Bronchial epithelial cell (primary cell): ENCODE data around the gene MDM4. TPM values are rescaled to one million over a fixed set of nuclear protein-coding genes. Genes with fewer than 3 reads are reported as not detected.
A peak's percentile ranks its signal among the peaks of the same experiment; 100 is the strongest.

Experiments
- DNase-seq: peaks from one replicate; pipeline ENCODE4 v3.0.0-alpha.2; 2010; ENCODE audit warnings: low read depth
- FAIRE-seq: peaks from 2 replicates; lab custom pipeline; 2011; peaks lifted over from hg19 to GRCh38; lab: Jason Lieb, UNC
- H3K27me3 ChIP-seq: 2 replicates; pipeline ENCODE4 v1.5.1; 2011; ENCODE audit warnings: low read length; ENCODE audit not compliant: control insufficient read depth, insufficient read depth
- H3K36me3 ChIP-seq: 2 replicates; pipeline ENCODE4 v1.5.1; 2011; ENCODE audit warnings: low read length; ENCODE audit not compliant: control insufficient read depth, insufficient read depth
- H3K4me3 ChIP-seq: 2 replicates; pipeline ENCODE4 v1.5.1; 2011; ENCODE audit warnings: mild to moderate bottlenecking, low read depth, low read length, control low read depth
- CTCF ChIP-seq: IDR thresholded peaks from 2 replicates; pipeline ENCODE4 v1.5.1; 2011; ENCODE audit warnings: mild to moderate bottlenecking, moderate library complexity, low read length, control low read depth, inconsistent platforms; ENCODE audit not compliant: insufficient read depth, severe bottlenecking
- total RNA-seq: library from RNA; depleted of rRNA; stranded (reverse); fragments of >200 nt; gene quantifications from 2 replicates; pipeline ENCODE4 v1.2.1, GENCODE V29; 2014

MDM4 gene
- total RNA-seq, 1 donor from 2014 or later, result 23.4 TPM

GRCh38 chr1:204564835-204565234, 48.6 kb downstream of the MDM4 start:
- no peak for FAIRE-seq
- Histone ChIP-seq H3K36me3 (no peaks in the 10 kb centered on the region), H3K4me3 (no peak overlapping the region), H3K27me3 (no peaks in the 10 kb centered on the region)
- DNase-seq, result no peak
- no peak for TF ChIP-seq CTCF

- peak; percentile 53 for TF ChIP-seq CTCF
- peak; percentile 70 for DNase-seq
- no peak for FAIRE-seq
These were observed 49.7 kb downstream of the MDM4 start for GRCh38 chr1:204565617-204566582.

GRCh38 chr1:204566583-204566955, 50.4 kb downstream of the MDM4 start:
- no peaks in the 10 kb centered on the region for H3K27me3 ChIP-seq
- no peaks in the 10 kb centered on the region for H3K36me3 ChIP-seq
- TF ChIP-seq CTCF, result no peak
- DNase-seq (no peak), FAIRE-seq (no peak)
- H3K4me3 ChIP-seq, result no peak overlapping the region

More at GRCh38 chr1:204565617-204566582, 49.7 kb downstream of the MDM4 start:
- no peaks in the 10 kb centered on the region for H3K27me3 ChIP-seq
- H3K36me3 ChIP-seq, result no peaks in the 10 kb centered on the region
- no peak overlapping the region for H3K4me3 ChIP-seq

- Histone ChIP-seq H3K36me3 (no peaks in the 10 kb centered on the region), H3K4me3 (no peak overlapping the region), H3K27me3 (no peaks in the 10 kb centered on the region)
- FAIRE-seq (no peak), DNase-seq (peak; percentile 53)
- TF ChIP-seq CTCF, result no peak
These were observed 50.9 kb downstream of the MDM4 start for GRCh38 chr1:204567071-204567470.

- DNase-seq (no peak), FAIRE-seq (no peak)
- peaks cover 1% of the 10 kb centered on the region for H3K36me3 ChIP-seq
- TF ChIP-seq CTCF, result no peak
- H3K4me3 ChIP-seq, result no peak overlapping the region
- no peaks in the 10 kb centered on the region for H3K27me3 ChIP-seq
These were observed 52.5 kb downstream of the MDM4 start for GRCh38 chr1:204568576-204569315.
